DND-41 (cell line): ENCODE data around the gene LRRC3B.

Experiments
- ATAC-seq: fragments of 200-7000 bp; cut with Tn5 transposase; 3 replicates; pipeline ENCODE4 v1.9.1; 2021; ENCODE audit warnings: low read depth; ENCODE audit not compliant: insufficient read depth
- DNase-seq: peaks from one replicate; pipeline ENCODE4 v3.0.0-alpha.2; 2020
- H2AFZ ChIP-seq: 2 replicates; pipeline ENCODE4 v1.6.0; 2012; ENCODE audit warnings: low read depth, low read length
- H3K27ac ChIP-seq: 2 replicates; pipeline ENCODE4 v1.5.1; 2012; ENCODE audit warnings: low read length, inconsistent platforms
- H3K27me3 ChIP-seq: fragments of 200-600 bp; sonication (generic); 2 replicates; pipeline ENCODE4 v1.6.0; 2012; ENCODE audit warnings: low read length, mild to moderate bottlenecking, inconsistent platforms; ENCODE audit not compliant: insufficient read depth, poor library complexity
- H3K36me3 ChIP-seq: 2 replicates; pipeline ENCODE4 v1.5.1; 2012; ENCODE audit warnings: low read length, inconsistent platforms; ENCODE audit not compliant: insufficient read depth
- H3K4me1 ChIP-seq: 2 replicates; pipeline ENCODE4 v1.5.1; 2012; ENCODE audit warnings: mild to moderate bottlenecking, low read length; ENCODE audit not compliant: insufficient read depth
- H3K4me2 ChIP-seq: 2 replicates; pipeline ENCODE4 v1.6.0; 2012; ENCODE audit warnings: mild to moderate bottlenecking, moderate library complexity, low read length, inconsistent platforms; ENCODE audit not compliant: insufficient read depth
- H3K4me3 ChIP-seq, 2 experiments: fragments of 200-600 bp in 1 of 2; shearing (Covaris generic) in 1 of 2; 2 replicates each; pipeline ENCODE4 v1.5.1; 2012 to 2016; ENCODE audit warnings: inconsistent platforms in 2 of 2, low read length in 2 of 2, mild to moderate bottlenecking in 2 of 2, low read depth in 1 of 2, moderate library complexity in 1 of 2
- H3K79me2 ChIP-seq: 2 replicates; pipeline ENCODE4 v1.6.0; 2012; ENCODE audit warnings: low read length, inconsistent platforms; ENCODE audit not compliant: insufficient read depth
- H3K9ac ChIP-seq: 2 replicates; pipeline ENCODE4 v1.6.0; 2012; ENCODE audit warnings: low read depth, mild to moderate bottlenecking, inconsistent platforms, low read length, moderate library complexity
- H3K9me3 ChIP-seq: 2 replicates; pipeline ENCODE4 v1.5.1; 2012; ENCODE audit warnings: low read length, moderate library complexity, mild to moderate bottlenecking, inconsistent platforms; ENCODE audit not compliant: insufficient read depth, severe bottlenecking
- H4K20me1 ChIP-seq: 2 replicates; pipeline ENCODE4 v1.6.0; 2012; ENCODE audit warnings: low read length; ENCODE audit not compliant: insufficient read depth
- CTCF ChIP-seq: IDR thresholded peaks from 2 replicates; pipeline ENCODE4 v1.5.1; 2012; ENCODE audit warnings: borderline replicate concordance, low read length, moderate library complexity, mild to moderate bottlenecking; ENCODE audit not compliant: poor library complexity, severe bottlenecking; ENCODE audit errors: extremely low read depth
- EZH2 ChIP-seq: IDR thresholded peaks from 3 replicates; pipeline ENCODE4 v1.6.1; 2012; ENCODE audit warnings: borderline replicate concordance, low read depth, mild to moderate bottlenecking, moderate library complexity, low read length, inconsistent platforms; ENCODE audit not compliant: severe bottlenecking

Gene LRRC3B

DNA sequence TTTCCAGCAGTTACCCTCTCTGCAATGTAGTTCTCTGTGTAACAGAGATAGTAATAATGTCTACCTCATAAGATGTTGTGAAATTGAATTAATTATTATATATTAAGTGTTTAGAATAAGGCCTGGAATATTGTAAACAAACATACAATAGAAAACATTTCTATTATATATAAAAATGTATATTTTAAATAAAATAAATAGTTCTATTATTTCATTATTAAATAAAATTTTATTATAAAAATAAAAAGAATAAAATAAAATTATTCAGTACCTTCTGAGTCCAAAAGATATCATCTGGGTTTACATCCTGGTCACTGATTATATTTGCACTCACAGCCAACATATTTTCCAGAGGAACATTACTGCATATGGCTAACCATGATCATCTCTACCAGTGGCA, 135.4 kb downstream of the LRRC3B start:
- Histone ChIP-seq H4K20me1 (no peaks in the 10 kb centered on the region), H3K27ac (no peak overlapping the region), H2AFZ (no peak overlapping the region), H3K36me3 (no peaks in the 10 kb centered on the region), H3K9ac (no peak overlapping the region), H3K4me1 (no peaks in the 10 kb centered on the region), H3K79me2 (no peaks in the 10 kb centered on the region), H3K4me2 (no peak overlapping the region), H3K9me3 (no peaks in the 10 kb centered on the region), H3K27me3 (no peaks in the 10 kb centered on the region), H3K4me3 (no peak overlapping the region)
- ATAC-seq (no peak), DNase-seq (no peak)
- TF ChIP-seq EZH2, result no peak
- TF ChIP-seq CTCF, result no peak
